Activated CD4-positive, alpha-beta T cell treated with anti-CD3 and anti-CD28 coated beads, Interleukin-2, amount 10 ng/mL, durations not matched to agents 7 days and 5 days (primary cell): ENCODE measurements around the gene ERBB3. TPM values are rescaled to one million over a fixed set of nuclear protein-coding genes. Genes with fewer than 3 reads are reported as not detected.

ENCODE experiments used
- CTCF ChIA-PET: fragments of 350-600 bp; sonication (Branson Sonifier 250); formaldehyde crosslinking; loops from one replicate; lab custom pipeline; 2021; ENCODE audit warnings: antibody characterized with exemption; lab: Charles Lee
- POLR2A ChIA-PET: fragments of 350-600 bp; sonication (Branson Sonifier 250); formaldehyde crosslinking; loops from one replicate; lab custom pipeline; 2021; ENCODE audit warnings: antibody characterized with exemption; lab: Charles Lee
- DNase-seq: peaks from one replicate; pipeline ENCODE4 v3.0.0-alpha.2; 2020
- H3K27ac Mint-ChIP-seq: one replicate; pipeline ENCODE4 v1.8.0; 2021; ENCODE audit warnings: mild to moderate bottlenecking, moderate library complexity, mixed read lengths
- H3K27me3 Mint-ChIP-seq: one replicate; pipeline ENCODE4 v1.8.0; 2021; ENCODE audit warnings: mixed read lengths
- H3K36me3 Mint-ChIP-seq: one replicate; pipeline ENCODE4 v1.8.0; 2021; ENCODE audit warnings: low read depth, mixed read lengths
- H3K4me1 Mint-ChIP-seq: one replicate; pipeline ENCODE4 v1.8.0; 2021; ENCODE audit warnings: mixed read lengths
- H3K4me3 Mint-ChIP-seq: one replicate; pipeline ENCODE4 v1.8.0; 2021; ENCODE audit warnings: mild to moderate bottlenecking, moderate library complexity, mixed read lengths
- H3K9me3 Mint-ChIP-seq: one replicate; pipeline ENCODE4 v1.8.0; 2021; ENCODE audit warnings: mixed read lengths
- total RNA-seq, 2 experiments: library from RNA; stranded (reverse); gene quantifications; one replicate each; pipeline ENCODE4 v1.2.3, GENCODE V29; 2021

The ERBB3 gene
- total RNA-seq, 2 experiments from 2014 or later, result 1.3 to 1.5 TPM

DNA sequence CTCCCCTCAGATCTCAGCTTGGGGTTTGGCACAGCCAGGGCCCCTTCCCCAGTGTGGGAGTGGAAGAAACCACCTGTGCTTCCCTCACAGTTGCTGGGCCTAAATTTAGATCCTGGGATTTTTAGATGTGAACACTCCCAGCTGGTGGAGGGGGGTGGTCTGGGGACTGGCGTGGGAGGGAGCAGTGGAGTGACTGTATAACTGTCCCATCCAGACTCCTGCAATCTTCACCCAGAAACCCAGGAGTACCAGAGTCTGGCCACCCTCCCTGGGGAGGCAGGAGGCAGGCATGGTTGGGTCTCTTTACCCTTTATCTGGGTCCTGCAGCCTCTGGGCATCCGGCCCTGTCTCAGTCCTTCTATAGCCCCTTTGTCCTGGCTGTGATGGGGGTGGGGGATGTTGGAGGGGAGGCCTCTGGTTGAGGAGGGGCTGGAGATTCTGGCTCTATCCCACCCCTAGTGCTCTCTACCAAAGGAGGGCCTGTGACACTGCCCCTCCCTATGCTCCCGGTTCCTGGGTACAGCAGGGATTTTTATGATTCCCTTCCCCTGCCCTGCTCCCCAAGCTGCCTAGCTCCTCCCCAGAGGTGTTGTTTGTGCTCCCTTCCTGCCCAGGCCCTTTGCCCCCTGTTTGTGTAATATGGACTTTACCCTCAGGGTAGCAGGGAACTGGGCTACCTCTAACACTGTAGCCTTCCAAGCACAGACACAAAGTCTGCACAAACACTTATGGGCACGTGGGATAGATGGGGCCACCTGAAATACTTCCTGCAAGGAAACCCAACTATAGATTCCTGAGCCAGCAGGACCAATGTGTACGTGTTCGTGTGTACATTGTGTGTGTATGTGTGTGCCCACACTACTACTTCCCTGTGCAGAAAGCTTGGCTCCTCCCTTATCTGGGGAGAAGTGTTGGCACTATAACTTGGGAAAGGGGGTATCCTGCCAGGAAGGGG is 1.7 kb downstream of the ERBB3 start:
- Mint-ChIP-seq H3K4me3 (no peak overlapping the region), H3K27me3 (peaks cover 35% of the 10 kb centered on the region), H3K27ac (no peak overlapping the region), H3K9me3 (no peaks in the 10 kb centered on the region), H3K36me3 (no peaks in the 10 kb centered on the region), H3K4me1 (peaks cover 22% of the 10 kb centered on the region)
- ChIA-PET POLR2A (no interaction called here), CTCF (interaction anchor here (0.6 to 1.6 kb wide), 4 partner anchors 9 to 35 kb away, joined by 3 to 6 read pairs (median 4); no protein-coding TSS in a partner anchor)
- no peak for DNase-seq

DNA sequence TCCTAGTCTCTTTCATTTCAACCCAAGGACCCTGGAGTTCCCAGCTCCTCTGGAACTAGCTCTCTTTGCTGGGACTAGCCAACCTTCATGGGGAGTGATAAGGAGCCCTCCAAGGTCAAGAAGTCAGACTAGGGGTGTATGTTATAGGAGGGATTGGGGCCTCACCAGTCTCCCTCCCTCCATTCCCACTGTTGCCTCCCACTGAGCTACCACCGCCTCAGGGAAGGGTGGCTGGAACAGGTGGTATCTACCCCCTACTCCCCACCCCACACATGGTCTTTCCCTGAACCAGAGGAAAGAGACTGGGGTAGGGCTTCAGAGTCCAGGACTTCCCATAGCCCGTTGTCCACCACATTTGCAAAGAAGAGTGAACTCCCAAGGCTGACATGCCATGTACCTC is 2.4 kb downstream of the ERBB3 start:
- no peak for DNase-seq
- no peaks in the 10 kb centered on the region for H3K36me3 Mint-ChIP-seq
- ChIA-PET POLR2A (no interaction called here), CTCF (interaction anchor here (0.6 to 1.6 kb wide), 4 partner anchors 17 to 140 kb away, joined by 3 to 6 read pairs (median 3); no protein-coding TSS in a partner anchor)
- H3K27me3 Mint-ChIP-seq, result peaks cover 35% of the 10 kb centered on the region
- no peak overlapping the region for H3K27ac Mint-ChIP-seq
- no peaks in the 10 kb centered on the region for H3K9me3 Mint-ChIP-seq
- H3K4me3 Mint-ChIP-seq, result no peak overlapping the region
- peaks cover 22% of the 10 kb centered on the region for H3K4me1 Mint-ChIP-seq

DNA sequence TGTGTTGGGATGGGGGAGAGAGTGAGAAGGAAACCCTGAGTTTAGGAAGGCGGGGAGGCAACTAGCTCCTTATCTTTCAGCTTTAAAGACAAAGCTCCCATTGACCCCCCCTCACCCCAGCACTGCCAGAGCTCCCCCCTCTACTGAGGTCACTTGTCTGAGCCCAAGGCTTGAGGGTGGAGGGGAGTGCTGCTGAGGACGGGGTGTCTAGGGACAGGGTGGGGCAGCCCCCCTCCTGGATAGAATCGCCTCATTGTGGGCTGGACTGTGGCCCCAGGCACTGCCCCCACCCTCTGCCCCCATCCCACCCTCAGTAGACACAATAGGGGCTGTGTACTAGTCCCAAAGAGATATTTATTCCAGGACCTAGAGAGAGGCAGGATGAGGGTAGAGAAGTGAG is 3.0 kb downstream of the ERBB3 start:
- H3K9me3 Mint-ChIP-seq, result no peaks in the 10 kb centered on the region
- H3K4me3 Mint-ChIP-seq, result no peak overlapping the region
- POLR2A ChIA-PET, result no interaction called here
- H3K4me1 Mint-ChIP-seq, result peaks cover 22% of the 10 kb centered on the region
- CTCF ChIA-PET, result interaction anchor here (0.6 to 1.7 kb wide), 5 partner anchors 18 to 140 kb away, joined by 3 to 6 read pairs (median 3); no protein-coding TSS in a partner anchor
- peaks cover 35% of the 10 kb centered on the region for H3K27me3 Mint-ChIP-seq
- H3K36me3 Mint-ChIP-seq, result no peaks in the 10 kb centered on the region
- no peak overlapping the region for H3K27ac Mint-ChIP-seq
- no peak for DNase-seq

DNA sequence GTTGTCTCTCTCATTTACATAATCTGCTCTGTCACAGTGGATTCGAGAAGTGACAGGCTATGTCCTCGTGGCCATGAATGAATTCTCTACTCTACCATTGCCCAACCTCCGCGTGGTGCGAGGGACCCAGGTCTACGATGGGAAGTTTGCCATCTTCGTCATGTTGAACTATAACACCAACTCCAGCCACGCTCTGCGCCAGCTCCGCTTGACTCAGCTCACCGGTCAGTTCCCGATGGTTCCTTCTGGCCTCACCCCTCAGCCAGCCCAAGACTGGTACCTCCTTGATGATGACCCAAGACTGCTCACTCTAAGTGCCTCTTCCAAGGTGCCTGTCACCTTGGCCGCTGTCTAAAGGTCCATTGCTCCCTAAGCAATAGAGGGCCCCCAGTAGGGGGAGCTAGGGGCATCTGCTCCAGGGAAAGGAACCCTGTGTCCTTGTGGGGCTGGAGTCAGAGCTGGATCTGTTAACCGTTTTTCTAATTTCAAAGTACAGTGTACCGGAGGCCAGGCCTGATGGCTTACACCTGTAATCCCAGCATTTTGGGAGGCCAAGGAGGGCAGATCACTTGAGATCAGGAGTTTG is 5.1 kb downstream of the ERBB3 start:
- Mint-ChIP-seq H3K4me1 (peaks cover 13% of the 10 kb centered on the region), H3K27me3 (peaks cover 30% of the 10 kb centered on the region), H3K9me3 (no peaks in the 10 kb centered on the region), H3K27ac (no peak overlapping the region), H3K36me3 (no peaks in the 10 kb centered on the region), H3K4me3 (no peak overlapping the region)
- DNase-seq, result peak; percentile 48
- POLR2A ChIA-PET, result interaction anchor here (0.5 kb wide), 1 partner anchor 256 kb away, joined by 6 read pairs; the partner anchor contains the start of gene DNAJC14
- CTCF ChIA-PET, result interaction anchor here (0.6 to 1.9 kb wide), 14 partner anchors 11 to 346 kb away, joined by 3 to 10 read pairs (median 3); partner anchors contain the start of gene ZC3H10

DNA sequence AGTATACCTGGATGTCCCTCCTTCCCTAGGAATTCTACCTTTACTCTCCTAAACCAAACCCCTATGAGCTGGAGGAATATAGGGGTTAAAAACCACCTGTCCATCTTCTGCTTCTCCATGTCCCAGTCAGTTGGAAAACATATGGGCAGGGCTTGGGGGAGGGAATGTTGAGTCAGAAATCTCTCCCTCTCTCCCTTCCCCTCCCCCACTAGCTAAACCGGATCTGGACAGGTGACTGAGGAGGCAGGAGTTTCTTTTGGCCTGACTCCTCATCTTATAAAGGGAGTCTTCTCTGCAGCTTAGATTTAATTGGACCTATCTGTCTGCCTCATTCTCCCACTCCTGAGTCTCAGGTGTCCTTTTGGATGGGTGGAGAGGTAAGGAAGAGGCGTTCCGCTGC is 6.1 kb downstream of the ERBB3 start:
- Mint-ChIP-seq H3K36me3 (no peaks in the 10 kb centered on the region), H3K27me3 (peaks cover 23% of the 10 kb centered on the region), H3K4me1 (peaks cover 6% of the 10 kb centered on the region), H3K4me3 (no peak overlapping the region), H3K9me3 (no peaks in the 10 kb centered on the region), H3K27ac (no peak overlapping the region)
- POLR2A ChIA-PET, result no interaction called here
- no peak for DNase-seq
- CTCF ChIA-PET, result interaction anchor here (1.0 to 1.9 kb wide), 5 partner anchors 11 to 347 kb away, joined by 3 to 10 read pairs (median 3); no protein-coding TSS in a partner anchor

DNA sequence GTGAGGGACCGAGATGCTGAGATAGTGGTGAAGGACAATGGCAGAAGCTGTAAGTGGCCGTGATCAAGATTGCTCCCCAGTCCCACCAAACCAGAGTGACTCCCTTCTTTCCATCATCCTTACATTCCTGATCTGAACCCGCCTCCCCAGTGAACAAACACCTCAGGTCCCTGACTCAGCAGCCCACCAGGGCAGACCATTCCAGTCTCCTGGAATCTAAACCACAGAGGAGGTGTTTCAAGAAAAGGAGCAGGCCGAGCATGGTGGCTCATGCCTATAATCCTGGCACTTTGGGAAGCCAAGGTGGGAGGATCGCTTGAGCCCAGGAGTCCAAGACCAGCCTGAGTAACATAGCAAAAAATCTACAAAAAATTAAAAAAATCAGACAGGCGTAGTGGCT is 6.6 kb downstream of the ERBB3 start:
- Mint-ChIP-seq H3K27ac (no peak overlapping the region), H3K4me1 (peaks cover 6% of the 10 kb centered on the region), H3K27me3 (peaks cover 21% of the 10 kb centered on the region), H3K4me3 (no peak overlapping the region), H3K9me3 (no peaks in the 10 kb centered on the region), H3K36me3 (no peaks in the 10 kb centered on the region)
- DNase-seq, result no peak
- ChIA-PET POLR2A (no interaction called here), CTCF (interaction anchor here (0.5 to 1.9 kb wide), 3 partner anchors 10 to 179 kb away, joined by 3 to 10 read pairs (median 7); no protein-coding TSS in a partner anchor)

DNA sequence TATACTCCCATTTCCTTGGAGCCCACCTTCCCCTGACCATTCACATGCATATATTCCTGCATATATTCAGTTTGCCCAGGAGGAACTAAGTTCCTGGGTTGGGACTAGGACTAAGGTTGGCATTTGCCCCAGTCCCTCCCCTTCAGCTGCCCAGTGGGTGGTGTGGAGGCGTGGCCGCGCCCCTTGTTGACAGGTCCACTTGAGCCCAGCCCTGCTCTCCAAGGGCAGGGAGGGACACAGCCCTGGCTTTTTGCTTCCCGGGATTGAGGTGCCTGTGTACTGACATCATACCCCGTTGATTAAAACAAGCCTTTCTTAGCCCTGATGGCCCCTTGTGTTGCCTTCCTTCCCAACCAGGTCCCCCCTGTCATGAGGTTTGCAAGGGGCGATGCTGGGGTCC is 7.3 kb downstream of the ERBB3 start:
- Mint-ChIP-seq H3K4me1 (peaks cover 6% of the 10 kb centered on the region), H3K27me3 (peaks cover 18% of the 10 kb centered on the region), H3K4me3 (no peak overlapping the region), H3K9me3 (no peaks in the 10 kb centered on the region), H3K27ac (no peak overlapping the region), H3K36me3 (no peaks in the 10 kb centered on the region)
- CTCF ChIA-PET, result no interaction called here
- no peak for DNase-seq
- POLR2A ChIA-PET, result no interaction called here

DNA sequence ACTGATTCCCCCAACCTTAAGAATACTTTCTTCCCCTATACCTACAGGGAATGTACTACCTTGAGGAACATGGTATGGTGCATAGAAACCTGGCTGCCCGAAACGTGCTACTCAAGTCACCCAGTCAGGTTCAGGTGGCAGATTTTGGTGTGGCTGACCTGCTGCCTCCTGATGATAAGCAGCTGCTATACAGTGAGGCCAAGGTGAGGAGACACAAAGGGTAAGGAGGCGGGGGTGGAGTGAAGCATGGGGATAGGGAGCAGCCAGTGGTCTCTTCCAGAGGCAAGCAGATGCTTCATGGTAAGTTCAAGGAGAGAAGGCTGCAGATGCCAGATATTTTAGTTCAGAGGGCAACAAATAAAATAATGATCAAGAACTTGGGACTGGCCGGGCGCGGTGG is 17.8 kb downstream of the ERBB3 start:
- ChIA-PET CTCF (interaction anchor here (2.3 kb wide), 1 partner anchor 12 kb away, joined by 10 read pairs; no protein-coding TSS in a partner anchor), POLR2A (no interaction called here)
- Mint-ChIP-seq H3K27me3 (peaks cover 15% of the 10 kb centered on the region), H3K4me3 (no peak overlapping the region), H3K27ac (peak overlapping the region; percentile 3), H3K36me3 (peaks cover 5% of the 10 kb centered on the region), H3K4me1 (peaks cover 24% of the 10 kb centered on the region), H3K9me3 (no peaks in the 10 kb centered on the region)
- no peak for DNase-seq

DNA sequence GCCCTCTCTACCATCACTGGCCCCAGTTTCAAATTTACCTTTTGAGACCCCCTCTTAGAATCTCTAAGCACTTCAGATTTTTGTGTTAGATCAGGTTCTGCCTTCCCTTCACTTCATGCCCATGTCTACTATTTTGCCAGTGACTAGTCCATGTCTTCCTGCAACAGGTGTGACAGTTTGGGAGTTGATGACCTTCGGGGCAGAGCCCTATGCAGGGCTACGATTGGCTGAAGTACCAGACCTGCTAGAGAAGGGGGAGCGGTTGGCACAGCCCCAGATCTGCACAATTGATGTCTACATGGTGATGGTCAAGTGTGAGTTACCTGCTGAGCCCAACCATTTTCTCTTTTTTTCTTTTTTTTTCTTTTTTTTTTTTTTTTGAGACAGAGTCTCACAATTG is 18.6 kb downstream of the ERBB3 start:
- ChIA-PET POLR2A (no interaction called here), CTCF (interaction anchor here (0.6 kb wide), 3 partner anchors 19 to 220 kb away, joined by 3 read pairs; no protein-coding TSS in a partner anchor)

DNA sequence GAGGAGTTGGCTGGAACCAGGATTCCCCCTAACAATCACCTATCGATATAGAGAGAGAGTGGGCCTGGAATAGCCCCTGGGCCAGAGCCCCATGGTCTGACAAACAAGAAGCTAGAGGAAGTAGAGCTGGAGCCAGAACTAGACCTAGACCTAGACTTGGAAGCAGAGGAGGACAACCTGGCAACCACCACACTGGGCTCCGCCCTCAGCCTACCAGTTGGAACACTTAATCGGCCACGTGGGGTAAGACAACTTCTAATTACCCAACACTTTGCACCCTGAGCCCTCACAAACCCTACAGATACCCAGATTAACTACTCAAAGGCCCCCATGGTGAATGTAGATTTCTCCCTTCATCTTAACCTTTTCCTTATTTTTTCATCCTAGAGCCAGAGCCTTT is 19.8 kb downstream of the ERBB3 start:
- Mint-ChIP-seq H3K4me3 (no peak overlapping the region), H3K36me3 (peaks cover 12% of the 10 kb centered on the region), H3K9me3 (no peaks in the 10 kb centered on the region), H3K27ac (no peak overlapping the region), H3K4me1 (peaks cover 36% of the 10 kb centered on the region), H3K27me3 (peaks cover 12% of the 10 kb centered on the region)
- ChIA-PET CTCF (no interaction called here), POLR2A (no interaction called here)
- DNase-seq, result no peak

More for the DNA sequence above, 18.6 kb downstream of the ERBB3 start:
- Mint-ChIP-seq H3K4me3 (no peak overlapping the region), H3K4me1 (peaks cover 33% of the 10 kb centered on the region), H3K9me3 (no peaks in the 10 kb centered on the region), H3K36me3 (peaks cover 5% of the 10 kb centered on the region), H3K27me3 (peaks cover 12% of the 10 kb centered on the region), H3K27ac (no peak overlapping the region)
- DNase-seq, result no peak

DNA sequence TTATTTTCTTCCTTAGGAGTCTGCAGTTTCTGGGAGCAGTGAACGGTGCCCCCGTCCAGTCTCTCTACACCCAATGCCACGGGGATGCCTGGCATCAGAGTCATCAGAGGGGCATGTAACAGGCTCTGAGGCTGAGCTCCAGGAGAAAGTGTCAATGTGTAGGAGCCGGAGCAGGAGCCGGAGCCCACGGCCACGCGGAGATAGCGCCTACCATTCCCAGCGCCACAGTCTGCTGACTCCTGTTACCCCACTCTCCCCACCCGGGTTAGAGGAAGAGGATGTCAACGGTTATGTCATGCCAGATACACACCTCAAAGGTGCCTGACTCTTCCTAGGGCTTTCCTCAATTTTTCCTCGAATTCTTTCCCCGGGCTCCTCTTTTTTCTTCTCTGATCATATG is 21.1 kb downstream of the ERBB3 start:
- no peak for DNase-seq
- no peak overlapping the region for H3K4me3 Mint-ChIP-seq
- H3K27ac Mint-ChIP-seq, result peak overlapping the region; percentile 81
- ChIA-PET POLR2A (no interaction called here), CTCF (interaction anchor here (0.8 to 5.5 kb wide), 2 partner anchors 16 kb away, joined by 3 to 41 read pairs; partner anchors contain the start of genes RPL41 and ZC3H10)
- no peaks in the 10 kb centered on the region for H3K9me3 Mint-ChIP-seq
- H3K36me3 Mint-ChIP-seq, result peaks cover 20% of the 10 kb centered on the region
- peaks cover 44% of the 10 kb centered on the region for H3K4me1 Mint-ChIP-seq
- H3K27me3 Mint-ChIP-seq, result peaks cover 8% of the 10 kb centered on the region

DNA sequence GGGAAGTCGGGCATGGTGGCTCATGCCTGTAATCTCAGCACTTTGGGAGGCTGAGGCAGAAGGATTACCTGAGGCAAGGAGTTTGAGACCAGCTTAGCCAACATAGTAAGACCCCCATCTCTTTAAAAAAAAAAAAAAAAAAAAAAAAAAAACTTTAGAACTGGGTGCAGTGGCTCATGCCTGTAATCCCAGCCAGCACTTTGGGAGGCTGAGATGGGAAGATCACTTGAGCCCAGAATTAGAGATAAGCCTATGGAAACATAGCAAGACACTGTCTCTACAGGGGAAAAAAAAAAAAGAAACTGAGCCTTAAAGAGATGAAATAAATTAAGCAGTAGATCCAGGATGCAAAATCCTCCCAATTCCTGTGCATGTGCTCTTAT is 22.7 kb downstream of the ERBB3 start:
- peaks cover 33% of the 10 kb centered on the region for H3K36me3 Mint-ChIP-seq
- H3K27me3 Mint-ChIP-seq, result peaks cover 2% of the 10 kb centered on the region
- CTCF ChIA-PET, result interaction anchor here (1.0 to 5.5 kb wide), 6 partner anchors 8 to 106 kb away, joined by 3 to 41 read pairs (median 6); partner anchors contain the start of genes ERBB3, RPL41, SMARCC2 and SUOX
- peak overlapping the region; percentile 99 for H3K4me3 Mint-ChIP-seq
- H3K9me3 Mint-ChIP-seq, result no peaks in the 10 kb centered on the region
- H3K27ac Mint-ChIP-seq, result peak overlapping the region; percentile 98
- peaks cover 58% of the 10 kb centered on the region for H3K4me1 Mint-ChIP-seq
- DNase-seq, result no peak
- POLR2A ChIA-PET, result interaction anchor here (2.0 kb wide), 1 partner anchor 13 kb away, joined by 10 read pairs; no protein-coding TSS in a partner anchor
